Measurements from ENCODE around the gene ZMYND10.

- no peak for TF ChIP-seq EZH2phosphoT487 (IDR thresholded peaks at IDR 0.05; ENCODE audit: borderline replicate concordance)
- no peak for TF ChIP-seq CTCF (conservative IDR thresholded peaks at IDR 0.05; ENCODE audit: low read length)
Observed at GRCh38 chr3:50373146-50374051, 27.9 kb upstream of the ZMYND10 start.
